HEK293 (cell line): ENCODE results near the gene TNFSF12.

Experiments used
- ATF2 ChIP-seq: fragments of 450-650 bp; formaldehyde crosslinking; IDR thresholded peaks from 2 replicates; pipeline ENCODE4 v1.5.1; 2016; ENCODE audit warnings: missing biosample characterization, missing genetic modification characterization, low read depth
- GFI1B ChIP-seq: fragments of 450-650 bp; formaldehyde crosslinking; IDR thresholded peaks from 2 replicates; pipeline ENCODE4 v1.5.1; 2016; ENCODE audit warnings: missing biosample characterization, missing genetic modification characterization
- GLIS1 ChIP-seq: fragments of 450-650 bp; formaldehyde crosslinking; IDR thresholded peaks from 2 replicates; pipeline ENCODE4 v1.5.1; 2016; ENCODE audit warnings: missing biosample characterization, missing genetic modification characterization
- HIC1 ChIP-seq: fragments of 450-650 bp; formaldehyde crosslinking; IDR thresholded peaks from 2 replicates; pipeline ENCODE4 v1.5.1; 2016; ENCODE audit warnings: missing biosample characterization, missing genetic modification characterization
- IKZF3 ChIP-seq: fragments of 450-650 bp; IDR thresholded peaks from 2 replicates; pipeline ENCODE4 v1.5.0; 2018; ENCODE audit warnings: missing biosample characterization, mild to moderate bottlenecking, missing genetic modification characterization, moderate library complexity
- KLF1 ChIP-seq: fragments of 450-650 bp; formaldehyde crosslinking; IDR thresholded peaks from 2 replicates; pipeline ENCODE4 v1.5.1; 2016; ENCODE audit warnings: missing biosample characterization, missing genetic modification characterization
- KLF8 ChIP-seq: fragments of 450-650 bp; formaldehyde crosslinking; IDR thresholded peaks from 2 replicates; pipeline ENCODE4 v1.5.1; 2016; ENCODE audit warnings: missing biosample characterization, missing genetic modification characterization
- PBX3 ChIP-seq: sonication (generic); formaldehyde crosslinking; IDR thresholded peaks from 2 replicates; pipeline ENCODE4 v1.8.1; 2022; ENCODE audit warnings: mild to moderate bottlenecking, moderate library complexity, missing genetic modification reagents
- PRDM1 ChIP-seq: fragments of 450-650 bp; formaldehyde crosslinking; IDR thresholded peaks from 2 replicates; pipeline ENCODE4; 2016; ENCODE audit warnings: missing biosample characterization, missing genetic modification characterization
- REPIN1 ChIP-seq: fragments of 450-650 bp; formaldehyde crosslinking; IDR thresholded peaks from 2 replicates; pipeline ENCODE4 v1.5.1; 2017; ENCODE audit warnings: missing biosample characterization, missing genetic modification characterization, low read depth
- TCF7L2 ChIP-seq: IDR thresholded peaks from 2 replicates; pipeline ENCODE4 v1.6.1; 2011; ENCODE audit warnings: low read depth, mild to moderate bottlenecking, inconsistent platforms, low read length, moderate library complexity, borderline replicate concordance
- ZBTB21 ChIP-seq: fragments of 450-650 bp; formaldehyde crosslinking; IDR thresholded peaks from 2 replicates; pipeline ENCODE4 v1.5.1; 2017; ENCODE audit warnings: missing biosample characterization, missing genetic modification characterization
- ZFP69B ChIP-seq: fragments of 450-650 bp; formaldehyde crosslinking; IDR thresholded peaks from 2 replicates; pipeline ENCODE4 v1.5.1; 2016; ENCODE audit warnings: missing biosample characterization, missing genetic modification characterization
- ZNF155 ChIP-seq: fragments of 450-650 bp; formaldehyde crosslinking; IDR thresholded peaks from 2 replicates; pipeline ENCODE4 v1.5.1; 2016; ENCODE audit warnings: missing biosample characterization, missing genetic modification characterization
- ZNF292 ChIP-seq: fragments of 450-650 bp; formaldehyde crosslinking; IDR thresholded peaks from 2 replicates; pipeline ENCODE4 v1.5.1; 2016; ENCODE audit warnings: low read depth, missing biosample characterization, missing genetic modification characterization, borderline replicate concordance
- ZNF335 ChIP-seq: fragments of 450-650 bp; formaldehyde crosslinking; conservative IDR thresholded peaks from 2 replicates; pipeline ENCODE4 v1.5.1; 2016; ENCODE audit warnings: missing biosample characterization, missing genetic modification characterization
- ZNF404 ChIP-seq: fragments of 450-650 bp; formaldehyde crosslinking; IDR thresholded peaks from 2 replicates; pipeline ENCODE4 v1.5.1; 2017; ENCODE audit warnings: missing biosample characterization, missing genetic modification characterization
- ZNF473 ChIP-seq: fragments of 450-650 bp; formaldehyde crosslinking; IDR thresholded peaks from 2 replicates; pipeline ENCODE4 v1.5.1; 2017; ENCODE audit warnings: missing biosample characterization, missing genetic modification characterization
- ZNF488 ChIP-seq: fragments of 450-650 bp; formaldehyde crosslinking; IDR thresholded peaks from 2 replicates; pipeline ENCODE4 v1.5.1; 2016; ENCODE audit warnings: missing biosample characterization, missing genetic modification characterization
- ZNF548 ChIP-seq: fragments of 450-650 bp; formaldehyde crosslinking; IDR thresholded peaks from 2 replicates; pipeline ENCODE4 v1.5.1; 2016; ENCODE audit warnings: missing biosample characterization, missing genetic modification characterization
- ZNF596 ChIP-seq: fragments of 450-650 bp; IDR thresholded peaks from 2 replicates; pipeline ENCODE4 v1.5.0; 2018; ENCODE audit warnings: missing biosample characterization, mild to moderate bottlenecking, missing genetic modification characterization, moderate library complexity
- ZNF600 ChIP-seq: fragments of 450-650 bp; formaldehyde crosslinking; IDR thresholded peaks from 2 replicates; pipeline ENCODE4 v1.5.1; 2016; ENCODE audit warnings: missing biosample characterization, missing genetic modification characterization
- ZNF623 ChIP-seq: fragments of 450-650 bp; formaldehyde crosslinking; IDR thresholded peaks from 2 replicates; pipeline ENCODE4 v1.5.1; 2016; ENCODE audit warnings: missing biosample characterization, missing genetic modification characterization
- ZNF692 ChIP-seq: fragments of 450-650 bp; formaldehyde crosslinking; IDR thresholded peaks from 2 replicates; pipeline ENCODE4 v1.5.1; 2016; ENCODE audit warnings: missing biosample characterization, missing genetic modification characterization
- ZXDB ChIP-seq: fragments of 450-650 bp; formaldehyde crosslinking; IDR thresholded peaks from 2 replicates; pipeline ENCODE4 v1.5.1; 2016; ENCODE audit warnings: missing biosample characterization, missing genetic modification characterization
- TF ChIP-seq, protein P1 (sequence below): fragments of 450-650 bp; formaldehyde crosslinking; IDR thresholded peaks from 2 replicates; pipeline ENCODE4 v1.5.1; 2016; ENCODE audit warnings: missing biosample characterization, missing genetic modification characterization

Gene TNFSF12

DNA sequence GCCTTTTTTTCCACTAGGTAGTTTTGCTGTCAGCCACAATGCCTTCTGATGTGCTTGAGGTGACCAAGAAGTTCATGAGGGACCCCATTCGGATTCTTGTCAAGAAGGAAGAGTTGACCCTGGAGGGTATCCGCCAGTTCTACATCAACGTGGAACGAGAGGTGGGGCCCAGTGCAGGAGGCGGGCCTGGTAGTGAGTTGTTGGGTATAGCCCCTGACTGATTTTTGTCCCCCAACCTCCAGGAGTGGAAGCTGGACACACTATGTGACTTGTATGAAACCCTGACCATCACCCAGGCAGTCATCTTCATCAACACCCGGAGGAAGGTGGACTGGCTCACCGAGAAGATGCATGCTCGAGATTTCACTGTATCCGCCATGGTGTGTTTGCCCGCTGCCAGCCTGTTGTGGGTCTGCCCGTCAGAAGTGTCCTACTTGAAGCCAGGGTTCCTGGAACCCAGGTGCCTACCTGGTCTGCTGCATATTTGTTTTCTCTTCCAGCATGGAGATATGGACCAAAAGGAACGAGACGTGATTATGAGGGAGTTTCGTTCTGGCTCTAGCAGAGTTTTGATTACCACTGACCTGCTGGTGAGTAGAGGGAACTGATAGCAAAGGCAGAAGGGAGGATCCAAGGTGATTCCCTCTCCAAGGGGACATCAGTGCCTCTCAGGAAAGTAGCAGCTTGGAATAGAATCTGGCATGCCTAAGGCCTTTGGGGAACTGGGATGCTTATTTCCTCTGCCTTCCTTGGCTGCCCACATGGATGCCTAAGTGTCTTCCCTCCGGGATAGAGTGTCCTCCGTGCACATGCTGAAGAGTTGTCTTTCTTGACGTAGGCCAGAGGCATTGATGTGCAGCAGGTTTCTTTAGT is 28.7 kb downstream of the TNFSF12 start (continued):
- TF ChIP-seq KLF8 (tag by site-specific recombination) (0 out of 2 replicates have a peak, but pooled peaks have one; percentile 7), ZNF155 (tag by site-specific recombination) (no peak), ZNF596 (tag by site-specific recombination) (0 out of 2 replicates have a peak, but pooled peaks have one; percentile 2), ZNF473 (no peak), PRDM1 (tag by site-specific recombination) (no peak), ZXDB (tag by site-specific recombination) (no peak), ATF2 (tag by site-specific recombination) (no peak), REPIN1 (tag by site-specific recombination) (no peak), ZNF548 (tag by site-specific recombination) (no peak), ZNF404 (no peak), KLF1 (tag by site-specific recombination) (no peak), GFI1B (tag by site-specific recombination) (no peak), ZBTB21 (tag by site-specific recombination) (no peak), TCF7L2 (no peak), ZNF292 (tag by site-specific recombination) (no peak), HIC1 (tag by site-specific recombination) (peak; percentile 20; the same call in 1 of the 2 replicates), ZNF335 (tag by site-specific recombination) (0 out of 2 replicates have a peak, but pooled peaks have one; percentile 37), ZNF692 (peak; percentile 60), IKZF3 (tag by site-specific recombination) (peak; percentile 79), PBX3 (CRISPR knock-in tag) (no peak), GLIS1 (tag by site-specific recombination) (no peak; the same call in 1 of the 2 replicates), ZNF488 (no peak), ZNF623 (tag by site-specific recombination) (no peak), ZNF600 (tag by site-specific recombination) (peak; percentile 97), ZFP69B (tag by site-specific recombination) (0 out of 2 replicates have a peak, but pooled peaks have one; percentile 27)
- TF ChIP-seq, protein P1, sequence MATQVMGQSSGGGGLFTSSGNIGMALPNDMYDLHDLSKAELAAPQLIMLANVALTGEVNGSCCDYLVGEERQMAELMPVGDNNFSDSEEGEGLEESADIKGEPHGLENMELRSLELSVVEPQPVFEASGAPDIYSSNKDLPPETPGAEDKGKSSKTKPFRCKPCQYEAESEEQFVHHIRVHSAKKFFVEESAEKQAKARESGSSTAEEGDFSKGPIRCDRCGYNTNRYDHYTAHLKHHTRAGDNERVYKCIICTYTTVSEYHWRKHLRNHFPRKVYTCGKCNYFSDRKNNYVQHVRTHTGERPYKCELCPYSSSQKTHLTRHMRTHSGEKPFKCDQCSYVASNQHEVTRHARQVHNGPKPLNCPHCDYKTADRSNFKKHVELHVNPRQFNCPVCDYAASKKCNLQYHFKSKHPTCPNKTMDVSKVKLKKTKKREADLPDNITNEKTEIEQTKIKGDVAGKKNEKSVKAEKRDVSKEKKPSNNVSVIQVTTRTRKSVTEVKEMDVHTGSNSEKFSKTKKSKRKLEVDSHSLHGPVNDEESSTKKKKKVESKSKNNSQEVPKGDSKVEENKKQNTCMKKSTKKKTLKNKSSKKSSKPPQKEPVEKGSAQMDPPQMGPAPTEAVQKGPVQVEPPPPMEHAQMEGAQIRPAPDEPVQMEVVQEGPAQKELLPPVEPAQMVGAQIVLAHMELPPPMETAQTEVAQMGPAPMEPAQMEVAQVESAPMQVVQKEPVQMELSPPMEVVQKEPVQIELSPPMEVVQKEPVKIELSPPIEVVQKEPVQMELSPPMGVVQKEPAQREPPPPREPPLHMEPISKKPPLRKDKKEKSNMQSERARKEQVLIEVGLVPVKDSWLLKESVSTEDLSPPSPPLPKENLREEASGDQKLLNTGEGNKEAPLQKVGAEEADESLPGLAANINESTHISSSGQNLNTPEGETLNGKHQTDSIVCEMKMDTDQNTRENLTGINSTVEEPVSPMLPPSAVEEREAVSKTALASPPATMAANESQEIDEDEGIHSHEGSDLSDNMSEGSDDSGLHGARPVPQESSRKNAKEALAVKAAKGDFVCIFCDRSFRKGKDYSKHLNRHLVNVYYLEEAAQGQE = no peak
